SK-N-MC (cell line): Measurements from ENCODE around the gene ADORA2B.

Source experiments
- EZH2 ChIP-seq: fragments of 200-600 bp; sonication (generic); IDR thresholded peaks from one replicate; pipeline ENCODE4 v1.6.1; 2017; ENCODE audit warnings: antibody characterized with exemption
- FOXP2 ChIP-seq: optimal IDR thresholded peaks from 2 replicates; pipeline ENCODE3; 2011; ENCODE audit warnings: mild to moderate bottlenecking, moderate library complexity; ENCODE audit not compliant: insufficient read depth; ENCODE audit errors: extremely low read length, control extremely low read depth
- POLR2AphosphoS5 ChIP-seq: IDR thresholded peaks from 2 replicates; pipeline ENCODE4 v1.6.1; 2012; ENCODE audit warnings: mild to moderate bottlenecking, low read depth, low read length, borderline replicate concordance

- no peak for TF ChIP-seq POLR2AphosphoS5
- no peak for TF ChIP-seq EZH2
- no peak for TF ChIP-seq FOXP2
Measured at GRCh38 chr17:15973016-15973415, 28.1 kb downstream of the ADORA2B start.
